Esophagus muscularis mucosa (tissue), 3 donors: ENCODE results near the gene DNAH1.

Source experiments
- POLR2A ChIP-seq: fragments of 450-650 bp; IDR thresholded peaks from one replicate; pipeline ENCODE4 v1.6.1; 2017; ENCODE audit warnings: antibody characterized with exemption, moderate library complexity, mild to moderate bottlenecking, low read depth
- POLR2AphosphoS5 ChIP-seq, 2 donors: sonication (generic); formaldehyde crosslinking; IDR thresholded peaks; one replicate each; pipeline ENCODE4 v1.6.1; 2017; ENCODE audit warnings: antibody characterized with exemption in 2 of 2
- TF ChIP-seq, protein P1 (sequence below), 3 experiments: fragments of 200-600 bp in 2 of 3; fragments of 450-650 bp in 1 of 3; sonication (generic) in 2 of 3; IDR thresholded peaks; one replicate each; pipeline ENCODE4 v1.5.1; 2017 to 2019; ENCODE audit warnings: antibody characterized with exemption in 3 of 3, mild to moderate bottlenecking in 2 of 3, moderate library complexity in 1 of 3

DNA sequence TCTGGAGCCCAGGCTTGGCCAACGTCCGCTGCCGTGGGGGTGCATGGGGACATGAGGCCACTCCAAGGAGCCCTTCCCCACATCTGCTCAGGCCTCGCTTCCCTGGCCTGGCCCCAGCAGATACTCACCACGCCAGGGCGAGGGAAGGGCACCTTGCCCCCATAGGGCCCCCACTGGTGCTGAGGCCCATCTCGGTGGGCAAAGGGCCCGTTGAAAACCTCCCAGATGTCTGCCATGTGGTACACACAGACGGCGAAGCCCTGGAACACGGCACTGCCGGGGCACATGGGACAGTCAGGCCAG is 124.1 kb downstream of the DNAH1 start:
- TF ChIP-seq, protein P1, sequence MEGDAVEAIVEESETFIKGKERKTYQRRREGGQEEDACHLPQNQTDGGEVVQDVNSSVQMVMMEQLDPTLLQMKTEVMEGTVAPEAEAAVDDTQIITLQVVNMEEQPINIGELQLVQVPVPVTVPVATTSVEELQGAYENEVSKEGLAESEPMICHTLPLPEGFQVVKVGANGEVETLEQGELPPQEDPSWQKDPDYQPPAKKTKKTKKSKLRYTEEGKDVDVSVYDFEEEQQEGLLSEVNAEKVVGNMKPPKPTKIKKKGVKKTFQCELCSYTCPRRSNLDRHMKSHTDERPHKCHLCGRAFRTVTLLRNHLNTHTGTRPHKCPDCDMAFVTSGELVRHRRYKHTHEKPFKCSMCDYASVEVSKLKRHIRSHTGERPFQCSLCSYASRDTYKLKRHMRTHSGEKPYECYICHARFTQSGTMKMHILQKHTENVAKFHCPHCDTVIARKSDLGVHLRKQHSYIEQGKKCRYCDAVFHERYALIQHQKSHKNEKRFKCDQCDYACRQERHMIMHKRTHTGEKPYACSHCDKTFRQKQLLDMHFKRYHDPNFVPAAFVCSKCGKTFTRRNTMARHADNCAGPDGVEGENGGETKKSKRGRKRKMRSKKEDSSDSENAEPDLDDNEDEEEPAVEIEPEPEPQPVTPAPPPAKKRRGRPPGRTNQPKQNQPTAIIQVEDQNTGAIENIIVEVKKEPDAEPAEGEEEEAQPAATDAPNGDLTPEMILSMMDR (IDR thresholded peaks at IDR 0.05): no peak
- TF ChIP-seq POLR2A (no peak), POLR2AphosphoS5 (IDR thresholded peaks at IDR 0.05) (no peak)
